Endothelial cell of umbilical vein (primary cell): ENCODE measurements around the gene OPCML.

Experiments used
- EZH2 ChIP-seq: IDR thresholded peaks from 2 replicates; pipeline ENCODE4 v1.6.1; 2012; ENCODE audit warnings: borderline replicate concordance, low read depth, mild to moderate bottlenecking, moderate library complexity, low read length, inconsistent platforms; ENCODE audit not compliant: severe bottlenecking
- JUN ChIP-seq: IDR thresholded peaks from 2 replicates; pipeline ENCODE4 v1.6.1; 2011; ENCODE audit warnings: borderline replicate concordance, low read depth; ENCODE audit not compliant: insufficient read length, insufficient read depth
- TF ChIP-seq, protein P1 (sequence below), 2 donors: IDR thresholded peaks; 1 replicate in 1 of 2; 2 replicates in 1 of 2; pipeline ENCODE4 v1.5.1; 2011; ENCODE audit warnings: low read length in 2 of 2, mild to moderate bottlenecking in 2 of 2, moderate library complexity in 2 of 2, control low read depth in 1 of 2, inconsistent platforms in 1 of 2, low read depth in 1 of 2; ENCODE audit not compliant: insufficient read depth in 1 of 2; ENCODE audit errors: extremely low read depth in 1 of 2

DNA sequence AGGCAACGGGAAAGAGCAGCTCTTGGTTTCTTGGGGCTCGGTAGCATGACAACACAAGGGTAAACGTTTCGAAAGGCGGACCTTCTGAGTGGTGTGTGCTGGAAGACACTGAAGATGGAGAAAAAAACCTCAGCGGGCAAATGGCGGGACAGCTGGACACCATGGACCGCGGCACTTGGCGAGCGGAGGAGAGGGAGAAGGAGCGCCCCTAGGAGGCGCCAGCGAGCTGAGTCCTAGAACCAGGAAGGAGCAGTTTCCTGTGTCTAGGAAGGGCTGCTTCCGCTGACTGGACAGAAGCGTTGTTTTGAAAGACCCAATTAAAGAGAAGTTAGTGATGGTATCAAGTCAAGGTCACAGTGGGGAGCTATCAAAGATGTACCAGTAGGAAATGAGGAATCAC is 44.0 kb upstream of the OPCML start:
- TF ChIP-seq EZH2, result no peak
- TF ChIP-seq JUN, result no peak
- TF ChIP-seq, protein P1, sequence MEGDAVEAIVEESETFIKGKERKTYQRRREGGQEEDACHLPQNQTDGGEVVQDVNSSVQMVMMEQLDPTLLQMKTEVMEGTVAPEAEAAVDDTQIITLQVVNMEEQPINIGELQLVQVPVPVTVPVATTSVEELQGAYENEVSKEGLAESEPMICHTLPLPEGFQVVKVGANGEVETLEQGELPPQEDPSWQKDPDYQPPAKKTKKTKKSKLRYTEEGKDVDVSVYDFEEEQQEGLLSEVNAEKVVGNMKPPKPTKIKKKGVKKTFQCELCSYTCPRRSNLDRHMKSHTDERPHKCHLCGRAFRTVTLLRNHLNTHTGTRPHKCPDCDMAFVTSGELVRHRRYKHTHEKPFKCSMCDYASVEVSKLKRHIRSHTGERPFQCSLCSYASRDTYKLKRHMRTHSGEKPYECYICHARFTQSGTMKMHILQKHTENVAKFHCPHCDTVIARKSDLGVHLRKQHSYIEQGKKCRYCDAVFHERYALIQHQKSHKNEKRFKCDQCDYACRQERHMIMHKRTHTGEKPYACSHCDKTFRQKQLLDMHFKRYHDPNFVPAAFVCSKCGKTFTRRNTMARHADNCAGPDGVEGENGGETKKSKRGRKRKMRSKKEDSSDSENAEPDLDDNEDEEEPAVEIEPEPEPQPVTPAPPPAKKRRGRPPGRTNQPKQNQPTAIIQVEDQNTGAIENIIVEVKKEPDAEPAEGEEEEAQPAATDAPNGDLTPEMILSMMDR (IDR thresholded peaks at IDR 0.05; ENCODE audit: extremely low read depth in 1 of 2, insufficient read depth in 1 of 2, low read depth in 1 of 2, low read length in 2 of 2), result no peak
